Osteocyte (in vitro differentiated cells): Measurements from ENCODE around the gene ZNF667. TPM values are rescaled to one million over a fixed set of nuclear protein-coding genes. Genes with fewer than 3 reads are reported as not detected.

Source experiments
- DNase-seq: peaks from one replicate; pipeline ENCODE4 v3.0.0; 2021; ENCODE audit warnings: mixed read lengths; ENCODE audit not compliant: unreplicated experiment; ENCODE audit errors: extremely low spot score
- H3K27ac Mint-ChIP-seq: one replicate; pipeline ENCODE4 v1.8.0; 2021; ENCODE audit warnings: mild to moderate bottlenecking, mixed read lengths; ENCODE audit not compliant: unreplicated experiment
- H3K27me3 Mint-ChIP-seq: one replicate; pipeline ENCODE4 v1.8.0; 2021; ENCODE audit warnings: mixed read lengths; ENCODE audit not compliant: unreplicated experiment
- H3K36me3 Mint-ChIP-seq: one replicate; pipeline ENCODE4 v1.8.0; 2021; ENCODE audit warnings: mixed read lengths; ENCODE audit not compliant: unreplicated experiment
- H3K4me1 Mint-ChIP-seq: one replicate; pipeline ENCODE4 v1.8.0; 2021; ENCODE audit warnings: mixed read lengths; ENCODE audit not compliant: unreplicated experiment
- H3K4me3 Mint-ChIP-seq: one replicate; pipeline ENCODE4 v1.8.0; 2021; ENCODE audit warnings: mild to moderate bottlenecking, moderate library complexity, mixed read lengths; ENCODE audit not compliant: unreplicated experiment
- H3K9me3 Mint-ChIP-seq: one replicate; pipeline ENCODE4 v1.8.0; 2021; ENCODE audit warnings: mixed read lengths; ENCODE audit not compliant: unreplicated experiment
- CTCF ChIP-seq: fragments of 200-600 bp; sonication (generic); IDR thresholded peaks from 2 replicates; pipeline ENCODE4 v1.5.0; 2021; ENCODE audit warnings: antibody characterized with exemption, mild to moderate bottlenecking, moderate library complexity
- total RNA-seq: library from RNA; stranded (reverse); gene quantifications from 2 replicates; pipeline ENCODE4 v1.2.1, GENCODE V29; 2021

The ZNF667 gene
- total RNA-seq, 1 donor from 2014 or later = not detected

- H3K36me3 Mint-ChIP-seq = no peaks in the 10 kb centered on the region
- no peaks in the 10 kb centered on the region for H3K27me3 Mint-ChIP-seq
- H3K4me3 Mint-ChIP-seq = no peak overlapping the region
- peaks cover 49% of the 10 kb centered on the region for H3K9me3 Mint-ChIP-seq
- TF ChIP-seq CTCF = no peak
- H3K4me1 Mint-ChIP-seq = no peaks in the 10 kb centered on the region
- DNase-seq = no peak
- no peak overlapping the region for H3K27ac Mint-ChIP-seq
These were observed 35.8 kb downstream of the ZNF667 start for GRCh38 chr19:56441206-56441792.

- Mint-ChIP-seq H3K9me3 (peaks cover 58% of the 10 kb centered on the region), H3K4me1 (no peaks in the 10 kb centered on the region), H3K27me3 (no peaks in the 10 kb centered on the region), H3K4me3 (no peak overlapping the region), H3K27ac (no peak overlapping the region), H3K36me3 (peaks cover 72% of the 10 kb centered on the region)
- no peak for DNase-seq
- TF ChIP-seq CTCF = no peak
These were observed 53.2 kb downstream of the ZNF667 start for GRCh38 chr19:56423985-56424353.

- no peaks in the 10 kb centered on the region for H3K4me1 Mint-ChIP-seq
- H3K27me3 Mint-ChIP-seq = no peaks in the 10 kb centered on the region
- TF ChIP-seq CTCF = no peak
- no peak overlapping the region for H3K27ac Mint-ChIP-seq
- peaks cover 77% of the 10 kb centered on the region for H3K36me3 Mint-ChIP-seq
- peaks cover 64% of the 10 kb centered on the region for H3K9me3 Mint-ChIP-seq
- no peak overlapping the region for H3K4me3 Mint-ChIP-seq
- no peak for DNase-seq
These were observed 53.7 kb downstream of the ZNF667 start for GRCh38 chr19:56423276-56423984.

- H3K9me3 Mint-ChIP-seq = peaks cover 62% of the 10 kb centered on the region
- no peak for TF ChIP-seq CTCF
- H3K27ac Mint-ChIP-seq = peak overlapping the region; percentile 87
- H3K36me3 Mint-ChIP-seq = peaks cover 72% of the 10 kb centered on the region
- H3K4me1 Mint-ChIP-seq = peaks cover 26% of the 10 kb centered on the region
- DNase-seq = no peak
- H3K4me3 Mint-ChIP-seq = peak overlapping the region; percentile 86
- no peaks in the 10 kb centered on the region for H3K27me3 Mint-ChIP-seq
These were observed 72.1 kb downstream of the ZNF667 start for GRCh38 chr19:56405062-56405461.

DNA sequence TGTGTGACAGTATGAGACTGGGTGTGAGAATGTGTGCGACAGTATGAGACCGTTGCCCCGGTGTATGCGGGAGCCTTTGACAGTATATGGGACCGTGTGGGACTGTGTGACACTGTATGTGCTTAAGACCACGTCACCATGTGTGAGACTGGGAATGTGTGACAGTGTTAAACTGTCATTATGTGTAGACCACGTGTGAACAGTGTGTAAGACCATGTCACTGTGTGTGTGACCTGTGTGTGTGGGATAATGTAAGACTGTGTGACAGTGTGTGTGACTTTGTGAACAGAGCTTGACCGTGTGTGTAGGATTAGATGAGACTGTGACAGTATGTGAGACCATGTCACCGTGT is 72.5 kb downstream of the ZNF667 start:
- H3K4me3 Mint-ChIP-seq = peak overlapping the region; percentile 86
- peaks cover 60% of the 10 kb centered on the region for H3K9me3 Mint-ChIP-seq
- peak overlapping the region; percentile 87 for H3K27ac Mint-ChIP-seq
- H3K27me3 Mint-ChIP-seq = no peaks in the 10 kb centered on the region
- DNase-seq = no peak
- no peak for TF ChIP-seq CTCF
- H3K36me3 Mint-ChIP-seq = peaks cover 70% of the 10 kb centered on the region
- H3K4me1 Mint-ChIP-seq = peaks cover 26% of the 10 kb centered on the region
